GM12878 (cell line): ENCODE data around the gene MCM3AP. TPM values are rescaled to one million over a fixed set of nuclear protein-coding genes. Genes with fewer than 3 reads are reported as not detected.

Experiments
- ATAC-seq: fragments of 200-7000 bp; cut with Tn5 transposase; 3 replicates; pipeline ENCODE4 v1.9.1; 2020; ENCODE audit warnings: mild to moderate bottlenecking, moderate library complexity
- BruUV-seq: library from RNA; stranded (reverse); fragments of 400-500 nt; replicated peaks from 2 replicates; lab custom pipeline; 2021; lab: Mats Ljungman, UMichigan
- CTCF ChIA-PET: fragments of 300-600 bp; sonication (Branson Sonifier 250); formaldehyde crosslinking; extraction: SDS; loops from one replicate; lab custom pipeline; 2021; ENCODE audit warnings: inconsistent platforms; lab: Yijun Ruan, JAX
- POLR2A ChIA-PET: fragments of 350-600 bp; formaldehyde crosslinking; extraction: SDS; loops from one replicate; lab custom pipeline; 2021; ENCODE audit warnings: inconsistent platforms; lab: Charles Lee
- RAD21 ChIA-PET: fragments of 300-600 bp; sonication (Branson Sonifier 250); formaldehyde crosslinking; loops from one replicate; lab custom pipeline; 2023; ENCODE audit warnings: antibody characterized with exemption; ENCODE audit not compliant: unreplicated experiment; lab: Charles Lee
- SMC1A ChIA-PET: fragments of 300-600 bp; sonication (Branson Sonifier 250); formaldehyde crosslinking; loops from one replicate; lab custom pipeline; 2023; ENCODE audit not compliant: unreplicated experiment, uncharacterized antibody; lab: Charles Lee
- DNase-seq: peaks from one replicate; pipeline ENCODE4 v3.0.0-alpha.2; 2011; ENCODE audit warnings: low read depth, low spot score
- FAIRE-seq: peaks from 3 replicates; lab custom pipeline; 2011; peaks lifted over from hg19 to GRCh38; lab: Jason Lieb, UNC
- H2AFZ ChIP-seq: 2 replicates; pipeline ENCODE4 v1.6.0; 2011; ENCODE audit warnings: low read depth, low read length, control low read depth; ENCODE audit not compliant: control insufficient read depth
- H3K27ac ChIP-seq: 2 replicates; pipeline ENCODE4 v1.5.1; 2011; ENCODE audit warnings: control low read depth; ENCODE audit not compliant: control insufficient read depth, insufficient read depth
- H3K27me3 ChIP-seq, 2 experiments: replicated peaks in 1 of 2; 2 replicates each; pipeline versions ENCODE4 v1.6.0 to v1.6.1; 2011; ENCODE audit warnings: low read length in 1 of 2; ENCODE audit not compliant: control insufficient read depth in 2 of 2, insufficient read depth in 2 of 2
- H3K36me3 ChIP-seq, 2 experiments: 2 replicates each; pipeline ENCODE4 v1.5.1; 2011; ENCODE audit warnings: low read length in 1 of 2; ENCODE audit not compliant: control insufficient read depth in 2 of 2, insufficient read depth in 2 of 2
- H3K4me1 ChIP-seq: 2 replicates; pipeline ENCODE4 v1.6.1; 2011; ENCODE audit warnings: mild to moderate bottlenecking, low read length, moderate library complexity, mixed read lengths; ENCODE audit not compliant: control insufficient read depth, insufficient read depth
- H3K4me2 ChIP-seq: 2 replicates; pipeline ENCODE4 v1.6.0; 2011; ENCODE audit warnings: control low read depth; ENCODE audit not compliant: control insufficient read depth, insufficient read depth
- H3K4me3 ChIP-seq: fragments of 200-600 bp; sonication (generic); 2 replicates; pipeline ENCODE4 v1.5.1; 2016
- H3K79me2 ChIP-seq: 2 replicates; pipeline ENCODE4 v1.6.0; 2011; ENCODE audit warnings: low read length; ENCODE audit not compliant: control insufficient read depth, insufficient read depth
- H3K9ac ChIP-seq: 2 replicates; pipeline ENCODE4 v1.8.0; 2011; ENCODE audit warnings: low read length, control low read depth, mixed read lengths; ENCODE audit not compliant: control insufficient read depth, insufficient read depth
- H3K9me3 ChIP-seq: replicated peaks from 3 replicates; pipeline ENCODE4 v1.5.1; 2011; ENCODE audit warnings: mild to moderate bottlenecking, low read length; ENCODE audit not compliant: control insufficient read depth, insufficient read depth
- H4K20me1 ChIP-seq: 2 replicates; pipeline ENCODE4 v1.6.0; 2011; ENCODE audit not compliant: control insufficient read depth, insufficient read depth
- BACH1 ChIP-seq: fragments of 450-650 bp; IDR thresholded peaks from 2 replicates; pipeline ENCODE4 v1.6.1; 2017; ENCODE audit warnings: mild to moderate bottlenecking, borderline replicate concordance
- MYC ChIP-seq: IDR thresholded peaks from 2 replicates; pipeline ENCODE4 v1.6.1; 2011; ENCODE audit warnings: mild to moderate bottlenecking, low read length, moderate library complexity, inconsistent platforms; ENCODE audit not compliant: insufficient read depth, insufficient replicate concordance, insufficient read length, severe bottlenecking
- RCOR1 ChIP-seq: conservative IDR thresholded peaks from 2 replicates; pipeline ENCODE4 v1.6.1; 2012; ENCODE audit warnings: low read depth, low read length, improper control_type of control experiment
- RUNX3 ChIP-seq: IDR thresholded peaks from 2 replicates; pipeline ENCODE4 v1.6.1; 2012; ENCODE audit warnings: low read length, inconsistent platforms
- ZNF207 ChIP-seq: fragments of 450-650 bp; IDR thresholded peaks from 2 replicates; pipeline ENCODE4 v1.6.1; 2014; ENCODE audit warnings: antibody characterized with exemption, mild to moderate bottlenecking, borderline replicate concordance
- ZSCAN29 ChIP-seq: fragments of 450-650 bp; IDR thresholded peaks from 2 replicates; pipeline ENCODE4 v1.6.1; 2017; ENCODE audit warnings: mild to moderate bottlenecking, moderate library complexity
- WGBS: methylation state at CpG from one replicate; pipeline ENCODE4 v1.1.6; 2016; ENCODE audit warnings: low lambda C conversion rate; ENCODE audit not compliant: insufficient replicate concordance, insufficient coverage; ENCODE audit errors: missing lambda C conversion rate; 5-methylcytosine and 5-hydroxymethylcytosine counted together
- in situ Hi-C: fragments of 300-500 bp; cut with MboI; formaldehyde crosslinking; loops from 9 replicates; pipeline ENCODE4 v1.14.3; 2018; ENCODE audit warnings: mixed read lengths
- intact Hi-C: fragments of 100-400 bp; cut with micrococcal nuclease; formaldehyde crosslinking; loops from one replicate; pipeline ENCODE4 v1.14.2; 2022; ENCODE audit not compliant: unreplicated experiment
- polyA plus RNA-seq, 11 experiments: library from polyadenylated mRNA; depleted of rRNA in 4 of 11; unstranded in 6 of 11; stranded (reverse) in 5 of 11; fragments of >200 nt; fragmentation: Nextera tagmentation in 4 of 11; fragmentation: Illumina TruSeq in 1 of 11; extraction: Ambion mirVana in 4 of 11; extraction: Trizol in 1 of 11; gene quantifications; 1 replicate in 1 of 11; 2 replicates in 10 of 11; pipeline versions ENCODE4 v1.2.1 to v1.2.3, GENCODE V29; 2011 to 2016; ENCODE audit warnings: inconsistent platforms in 2 of 11, missing spikeins in 2 of 11, low read depth in 1 of 11
- total RNA-seq, 4 experiments: library from RNA; depleted of rRNA in 3 of 4; stranded (reverse); fragments of >200 nt in 3 of 4; fragmentation: Illumina TruSeq in 1 of 4; extraction: Trizol in 1 of 4; gene quantifications; 2 replicates each; pipeline versions ENCODE4 v1.2.1 to v1.2.3, GENCODE V29; 2013 to 2021
- TF ChIP-seq, protein P1 (sequence below): fragments of 450-650 bp; IDR thresholded peaks from 2 replicates; pipeline ENCODE4 v1.6.1; 2016; ENCODE audit warnings: mild to moderate bottlenecking, moderate library complexity, borderline replicate concordance
- TF ChIP-seq, protein P2 (sequence below): fragments of 450-650 bp; IDR thresholded peaks from 2 replicates; pipeline ENCODE4 v1.6.1; 2017; ENCODE audit warnings: mild to moderate bottlenecking
- TF ChIP-seq, protein P3 (sequence below): fragments of 450-650 bp; IDR thresholded peaks from 2 replicates; pipeline ENCODE4 v1.6.1; 2017; ENCODE audit warnings: mild to moderate bottlenecking, moderate library complexity
- TF ChIP-seq, protein P4 (sequence below): fragments of 450-650 bp; IDR thresholded peaks from 2 replicates; pipeline ENCODE4 v1.6.1; 2017; ENCODE audit warnings: mild to moderate bottlenecking, low read depth, inconsistent platforms; ENCODE audit not compliant: poor library complexity, severe bottlenecking

MCM3AP gene
- total and polyA plus RNA-seq, 10 of the 15 experiments (the other 5 are each of a cell fraction or from before 2014, with no cell fraction given): 6.1 to 95.7 (median 47.0) TPM

DNA sequence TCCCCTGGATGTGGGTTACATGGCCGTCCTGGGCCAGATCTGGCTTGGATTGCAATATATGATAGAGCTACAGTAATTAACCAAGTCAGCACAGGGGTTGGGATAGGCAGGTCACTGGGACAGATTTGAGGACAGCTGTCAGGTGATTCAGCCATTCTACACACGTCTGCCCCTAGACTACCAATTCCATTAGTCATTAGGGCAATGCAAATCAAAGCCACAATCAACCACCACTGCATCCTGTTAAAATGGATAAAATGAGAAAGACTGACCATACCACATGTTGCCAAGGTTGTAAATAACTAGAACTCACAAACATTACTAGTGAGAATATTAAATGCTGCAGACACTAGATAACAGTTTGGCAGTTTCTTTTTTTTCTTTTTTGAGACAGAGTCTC lies 22.2 kb upstream of the MCM3AP start (continued):
- TF ChIP-seq, protein P1, sequence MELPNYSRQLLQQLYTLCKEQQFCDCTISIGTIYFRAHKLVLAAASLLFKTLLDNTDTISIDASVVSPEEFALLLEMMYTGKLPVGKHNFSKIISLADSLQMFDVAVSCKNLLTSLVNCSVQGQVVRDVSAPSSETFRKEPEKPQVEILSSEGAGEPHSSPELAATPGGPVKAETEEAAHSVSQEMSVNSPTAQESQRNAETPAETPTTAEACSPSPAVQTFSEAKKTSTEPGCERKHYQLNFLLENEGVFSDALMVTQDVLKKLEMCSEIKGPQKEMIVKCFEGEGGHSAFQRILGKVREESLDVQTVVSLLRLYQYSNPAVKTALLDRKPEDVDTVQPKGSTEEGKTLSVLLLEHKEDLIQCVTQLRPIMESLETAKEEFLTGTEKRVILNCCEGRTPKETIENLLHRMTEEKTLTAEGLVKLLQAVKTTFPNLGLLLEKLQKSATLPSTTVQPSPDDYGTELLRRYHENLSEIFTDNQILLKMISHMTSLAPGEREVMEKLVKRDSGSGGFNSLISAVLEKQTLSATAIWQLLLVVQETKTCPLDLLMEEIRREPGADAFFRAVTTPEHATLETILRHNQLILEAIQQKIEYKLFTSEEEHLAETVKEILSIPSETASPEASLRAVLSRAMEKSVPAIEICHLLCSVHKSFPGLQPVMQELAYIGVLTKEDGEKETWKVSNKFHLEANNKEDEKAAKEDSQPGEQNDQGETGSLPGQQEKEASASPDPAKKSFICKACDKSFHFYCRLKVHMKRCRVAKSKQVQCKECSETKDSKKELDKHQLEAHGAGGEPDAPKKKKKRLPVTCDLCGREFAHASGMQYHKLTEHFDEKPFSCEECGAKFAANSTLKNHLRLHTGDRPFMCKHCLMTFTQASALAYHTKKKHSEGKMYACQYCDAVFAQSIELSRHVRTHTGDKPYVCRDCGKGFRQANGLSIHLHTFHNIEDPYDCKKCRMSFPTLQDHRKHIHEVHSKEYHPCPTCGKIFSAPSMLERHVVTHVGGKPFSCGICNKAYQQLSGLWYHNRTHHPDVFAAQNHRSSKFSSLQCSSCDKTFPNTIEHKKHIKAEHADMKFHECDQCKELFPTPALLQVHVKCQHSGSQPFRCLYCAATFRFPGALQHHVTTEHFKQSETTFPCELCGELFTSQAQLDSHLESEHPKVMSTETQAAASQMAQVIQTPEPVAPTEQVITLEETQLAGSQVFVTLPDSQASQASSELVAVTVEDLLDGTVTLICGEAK: no peak

DNA sequence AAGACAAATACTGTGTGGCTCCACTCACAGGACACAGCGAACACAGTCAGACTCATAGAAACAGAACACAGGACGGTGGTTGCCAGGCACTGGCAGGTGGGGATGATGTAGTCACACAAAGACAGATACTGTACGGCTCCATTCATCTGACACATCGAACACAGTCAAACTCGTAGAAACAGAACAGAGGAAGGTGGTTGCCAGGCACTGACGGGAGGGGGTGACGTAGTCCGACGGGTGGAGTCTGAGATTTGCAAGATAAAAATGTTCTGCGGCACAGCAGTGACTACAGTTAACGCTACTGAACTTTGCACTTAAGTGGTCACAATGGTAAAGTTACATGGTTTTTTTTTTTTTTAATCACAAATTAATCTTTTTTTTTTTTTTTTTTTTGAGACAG lies 19.5 kb upstream of the MCM3AP start:
- H3K36me3 ChIP-seq: peaks cover 3 to 10% of the 10 kb centered on the region in 2 experiments; a peak in 3 of 4 replicates
- no peak for FAIRE-seq
- no peak overlapping the region for H2AFZ ChIP-seq
- no peak overlapping the region for H3K4me2 ChIP-seq
- H3K27ac ChIP-seq: no peak overlapping the region
- in situ Hi-C loops (no loop called here), intact Hi-C loops (no loop called here)
- ChIA-PET POLR2A (no interaction called here), CTCF (no interaction called here), RAD21 (no interaction called here), SMC1A (no interaction called here)
- ATAC-seq: no peak
- no peaks in the 10 kb centered on the region for H3K79me2 ChIP-seq
- DNase-seq: no peak
- H3K27me3 ChIP-seq: no peaks in the 10 kb centered on the region
- no peak overlapping the region for H3K9ac ChIP-seq
- no peak overlapping the region for H3K4me3 ChIP-seq
- no peaks in the 10 kb centered on the region for H3K4me1 ChIP-seq
- H4K20me1 ChIP-seq: no peaks in the 10 kb centered on the region
- no peaks in the 10 kb centered on the region for H3K9me3 ChIP-seq
- BruUV-seq: no TSS peak
- over 99% methylated on average over 11 of the region's 11 CpGs for WGBS
- TF ChIP-seq MYC (no peak), RUNX3 (no peak), ZSCAN29 (no peak), ZNF207 (no peak), RCOR1 (no peak), BACH1 (no peak)
- TF ChIP-seq, protein P2, sequence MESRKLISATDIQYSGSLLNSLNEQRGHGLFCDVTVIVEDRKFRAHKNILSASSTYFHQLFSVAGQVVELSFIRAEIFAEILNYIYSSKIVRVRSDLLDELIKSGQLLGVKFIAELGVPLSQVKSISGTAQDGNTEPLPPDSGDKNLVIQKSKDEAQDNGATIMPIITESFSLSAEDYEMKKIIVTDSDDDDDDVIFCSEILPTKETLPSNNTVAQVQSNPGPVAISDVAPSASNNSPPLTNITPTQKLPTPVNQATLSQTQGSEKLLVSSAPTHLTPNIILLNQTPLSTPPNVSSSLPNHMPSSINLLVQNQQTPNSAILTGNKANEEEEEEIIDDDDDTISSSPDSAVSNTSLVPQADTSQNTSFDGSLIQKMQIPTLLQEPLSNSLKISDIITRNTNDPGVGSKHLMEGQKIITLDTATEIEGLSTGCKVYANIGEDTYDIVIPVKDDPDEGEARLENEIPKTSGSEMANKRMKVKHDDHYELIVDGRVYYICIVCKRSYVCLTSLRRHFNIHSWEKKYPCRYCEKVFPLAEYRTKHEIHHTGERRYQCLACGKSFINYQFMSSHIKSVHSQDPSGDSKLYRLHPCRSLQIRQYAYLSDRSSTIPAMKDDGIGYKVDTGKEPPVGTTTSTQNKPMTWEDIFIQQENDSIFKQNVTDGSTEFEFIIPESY: no peak
- TF ChIP-seq, protein P3, sequence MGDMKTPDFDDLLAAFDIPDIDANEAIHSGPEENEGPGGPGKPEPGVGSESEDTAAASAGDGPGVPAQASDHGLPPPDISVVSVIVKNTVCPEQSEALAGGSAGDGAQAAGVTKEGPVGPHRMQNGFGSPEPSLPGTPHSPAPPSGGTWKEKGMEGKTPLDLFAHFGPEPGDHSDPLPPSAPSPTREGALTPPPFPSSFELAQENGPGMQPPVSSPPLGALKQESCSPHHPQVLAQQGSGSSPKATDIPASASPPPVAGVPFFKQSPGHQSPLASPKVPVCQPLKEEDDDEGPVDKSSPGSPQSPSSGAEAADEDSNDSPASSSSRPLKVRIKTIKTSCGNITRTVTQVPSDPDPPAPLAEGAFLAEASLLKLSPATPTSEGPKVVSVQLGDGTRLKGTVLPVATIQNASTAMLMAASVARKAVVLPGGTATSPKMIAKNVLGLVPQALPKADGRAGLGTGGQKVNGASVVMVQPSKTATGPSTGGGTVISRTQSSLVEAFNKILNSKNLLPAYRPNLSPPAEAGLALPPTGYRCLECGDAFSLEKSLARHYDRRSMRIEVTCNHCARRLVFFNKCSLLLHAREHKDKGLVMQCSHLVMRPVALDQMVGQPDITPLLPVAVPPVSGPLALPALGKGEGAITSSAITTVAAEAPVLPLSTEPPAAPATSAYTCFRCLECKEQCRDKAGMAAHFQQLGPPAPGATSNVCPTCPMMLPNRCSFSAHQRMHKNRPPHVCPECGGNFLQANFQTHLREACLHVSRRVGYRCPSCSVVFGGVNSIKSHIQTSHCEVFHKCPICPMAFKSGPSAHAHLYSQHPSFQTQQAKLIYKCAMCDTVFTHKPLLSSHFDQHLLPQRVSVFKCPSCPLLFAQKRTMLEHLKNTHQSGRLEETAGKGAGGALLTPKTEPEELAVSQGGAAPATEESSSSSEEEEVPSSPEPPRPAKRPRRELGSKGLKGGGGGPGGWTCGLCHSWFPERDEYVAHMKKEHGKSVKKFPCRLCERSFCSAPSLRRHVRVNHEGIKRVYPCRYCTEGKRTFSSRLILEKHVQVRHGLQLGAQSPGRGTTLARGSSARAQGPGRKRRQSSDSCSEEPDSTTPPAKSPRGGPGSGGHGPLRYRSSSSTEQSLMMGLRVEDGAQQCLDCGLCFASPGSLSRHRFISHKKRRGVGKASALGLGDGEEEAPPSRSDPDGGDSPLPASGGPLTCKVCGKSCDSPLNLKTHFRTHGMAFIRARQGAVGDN: no peak
- TF ChIP-seq, protein P4, sequence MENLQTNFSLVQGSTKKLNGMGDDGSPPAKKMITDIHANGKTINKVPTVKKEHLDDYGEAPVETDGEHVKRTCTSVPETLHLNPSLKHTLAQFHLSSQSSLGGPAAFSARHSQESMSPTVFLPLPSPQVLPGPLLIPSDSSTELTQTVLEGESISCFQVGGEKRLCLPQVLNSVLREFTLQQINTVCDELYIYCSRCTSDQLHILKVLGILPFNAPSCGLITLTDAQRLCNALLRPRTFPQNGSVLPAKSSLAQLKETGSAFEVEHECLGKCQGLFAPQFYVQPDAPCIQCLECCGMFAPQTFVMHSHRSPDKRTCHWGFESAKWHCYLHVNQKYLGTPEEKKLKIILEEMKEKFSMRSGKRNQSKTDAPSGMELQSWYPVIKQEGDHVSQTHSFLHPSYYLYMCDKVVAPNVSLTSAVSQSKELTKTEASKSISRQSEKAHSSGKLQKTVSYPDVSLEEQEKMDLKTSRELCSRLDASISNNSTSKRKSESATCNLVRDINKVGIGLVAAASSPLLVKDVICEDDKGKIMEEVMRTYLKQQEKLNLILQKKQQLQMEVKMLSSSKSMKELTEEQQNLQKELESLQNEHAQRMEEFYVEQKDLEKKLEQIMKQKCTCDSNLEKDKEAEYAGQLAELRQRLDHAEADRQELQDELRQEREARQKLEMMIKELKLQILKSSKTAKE: no peak
